Activated CD4-positive, alpha-beta T cell treated with anti-CD3 and anti-CD28 coated beads for 4 hours (primary cell): ENCODE measurements around the gene SLX1B.
"Not testable (repeated sequence)": the region's sequence is repeated elsewhere in the genome, so short reads cannot be mapped to it uniquely, and the experiment has no call there.

Source experiments
- DNase-seq, 2 donors: peaks; one replicate each; pipeline ENCODE4 v3.0.0-alpha.2; 2020

SLX1B gene

GRCh38 chr16:29454269-29454668, at the start of gene SLX1B, which contains the start of gene BOLA2:
TSS of gene SLX1B (plus strand) at chr16:29454533.
TSS of gene BOLA2 (minus strand) at chr16:29454351. CDS start at chr16:29454253, 98 bp downstream.
- not testable (repeated sequence) for DNase-seq

- not testable (repeated sequence) for DNase-seq
These were observed 49.1 kb upstream of the SLX1B start for GRCh38 chr16:29405249-29405648.

- not testable (repeated sequence) for DNase-seq
These were observed 30.7 kb upstream of the SLX1B start for GRCh38 chr16:29423587-29423986.

GRCh38 chr16:29425390-29425789, 28.9 kb upstream of the SLX1B start:
- not testable (repeated sequence) for DNase-seq

- DNase-seq, result not testable (repeated sequence)
These were observed 579 bp upstream of the SLX1B start for GRCh38 chr16:29453754-29454153.

- not testable (repeated sequence) for DNase-seq
These were observed 495 bp downstream of the SLX1B start for GRCh38 chr16:29454828-29455227.

GRCh38 chr16:29457660-29458059, 3.3 kb downstream of the SLX1B start:
- not testable (repeated sequence) for DNase-seq

GRCh38 chr16:29459706-29460646, 5.6 kb downstream of the SLX1B start, which contains the start of gene SULT1A4:
TSS of gene SULT1A4 (plus strand) at chr16:29459913. CDS start at chr16:29461386, 1,473 bp downstream.
- not testable (repeated sequence) for DNase-seq

GRCh38 chr16:29460647-29461030, 6.3 kb downstream of the SLX1B start:
- DNase-seq, result not testable (repeated sequence)

GRCh38 chr16:29465985-29466824, 11.9 kb downstream of the SLX1B start:
- not testable (repeated sequence) for DNase-seq

- not testable (repeated sequence) for DNase-seq
These were observed 12.6 kb downstream of the SLX1B start for GRCh38 chr16:29466904-29467303.

- not testable (repeated sequence) for DNase-seq
These were observed 13.5 kb downstream of the SLX1B start for GRCh38 chr16:29467654-29468366.

GRCh38 chr16:29469660-29470059, 15.3 kb downstream of the SLX1B start:
- peak; percentile 15 to 33 for DNase-seq

GRCh38 chr16:29472065-29472464, 17.7 kb downstream of the SLX1B start:
- not testable (repeated sequence) for DNase-seq

GRCh38 chr16:29482276-29482675, 27.9 kb downstream of the SLX1B start:
- DNase-seq, result peak in 1 of 2 donors; percentile 0

GRCh38 chr16:29506308-29506707, 52.0 kb downstream of the SLX1B start, which contains the start of gene NPIPB12:
TSS of gene NPIPB12 (minus strand) at chr16:29506408.
- DNase-seq, result not testable (repeated sequence)
